Upper lobe of left lung (tissue), 6 donors: Measurements from ENCODE around the gene LMTK3. TPM values are rescaled to one million over a fixed set of nuclear protein-coding genes. Genes with fewer than 3 reads are reported as not detected.

Source experiments
- ATAC-seq, 2 donors: fragments of 200-7000 bp; cut with Tn5 transposase; one replicate each; pipeline ENCODE4 v1.9.1; 2022; ENCODE audit warnings: mild to moderate bottlenecking in 2 of 2, moderate library complexity in 2 of 2; ENCODE audit not compliant: low FRiP score in 2 of 2
- DNase-seq, 2 donors: peaks; one replicate each; pipeline ENCODE4 v3.0.0-alpha.2; 2019 to 2020
- H3K27ac ChIP-seq, 4 donors: fragments of 200-600 bp; sonication (generic); one replicate each; pipeline ENCODE4 v1.5.1; 2016 to 2019
- H3K27me3 ChIP-seq, 4 donors: fragments of 200-600 bp; sonication (generic); one replicate each; pipeline ENCODE4 v1.5.1; 2017 to 2019
- H3K36me3 ChIP-seq, 4 donors: fragments of 200-600 bp; sonication (generic); one replicate each; pipeline ENCODE4 v1.5.1; 2016 to 2019
- H3K4me1 ChIP-seq, 4 donors: fragments of 200-600 bp; sonication (generic); one replicate each; pipeline ENCODE4 v1.5.1; 2018 to 2019
- H3K4me3 ChIP-seq, 4 donors: fragments of 200-600 bp; sonication (generic); one replicate each; pipeline ENCODE4 v1.5.1; 2017 to 2019; ENCODE audit warnings: mild to moderate bottlenecking in 2 of 4, moderate library complexity in 1 of 4
- H3K9me3 ChIP-seq, 4 donors: fragments of 200-600 bp; sonication (generic); one replicate each; pipeline ENCODE4 v1.5.1; 2018 to 2019
- EP300 ChIP-seq, 4 donors: sonication (generic); formaldehyde crosslinking; IDR thresholded peaks; one replicate each; pipeline ENCODE4 v1.5.1; 2017; ENCODE audit warnings: antibody characterized with exemption in 4 of 4, control low read depth in 2 of 4
- POLR2A ChIP-seq, 4 donors: fragments of 450-650 bp; IDR thresholded peaks; one replicate each; pipeline ENCODE4 v1.5.1; 2016 to 2017; ENCODE audit warnings: antibody characterized with exemption in 4 of 4, mild to moderate bottlenecking in 2 of 4
- POLR2AphosphoS5 ChIP-seq, 2 donors: sonication (generic); formaldehyde crosslinking; IDR thresholded peaks; one replicate each; pipeline ENCODE4 v1.5.1; 2017; ENCODE audit warnings: antibody characterized with exemption in 2 of 2
- WGBS, 2 donors: methylation state at CpG; one replicate each; pipeline ENCODE4 v1.1.5; 2017 to 2018; 5-methylcytosine and 5-hydroxymethylcytosine counted together
- total RNA-seq, 6 donors: library from RNA; depleted of rRNA in 4 of 6; stranded (reverse); fragments of >200 nt in 4 of 6; gene quantifications; one replicate each; pipeline versions ENCODE4 v1.1.0 to v1.2.1, GENCODE V29; 2016 to 2021
- TF ChIP-seq, protein P1 (sequence below), 6 experiments: fragments of 450-650 bp in 4 of 6; fragments of 200-600 bp in 2 of 6; sonication (generic) in 2 of 6; IDR thresholded peaks; one replicate each; pipeline ENCODE4 v1.5.1; 2016 to 2019; ENCODE audit warnings: antibody characterized with exemption in 6 of 6
- donor health status: DM: no; HTN: no; CAD: no; lungs with moderate emphysema.
- donor health status: DM: no; HTN: yes; CAD: no; lungs with severe emphysema.

Gene LMTK3
- total RNA-seq, 6 donors from 2014 or later, result 4.9 to 45.1 (median 13.1) TPM

DNA sequence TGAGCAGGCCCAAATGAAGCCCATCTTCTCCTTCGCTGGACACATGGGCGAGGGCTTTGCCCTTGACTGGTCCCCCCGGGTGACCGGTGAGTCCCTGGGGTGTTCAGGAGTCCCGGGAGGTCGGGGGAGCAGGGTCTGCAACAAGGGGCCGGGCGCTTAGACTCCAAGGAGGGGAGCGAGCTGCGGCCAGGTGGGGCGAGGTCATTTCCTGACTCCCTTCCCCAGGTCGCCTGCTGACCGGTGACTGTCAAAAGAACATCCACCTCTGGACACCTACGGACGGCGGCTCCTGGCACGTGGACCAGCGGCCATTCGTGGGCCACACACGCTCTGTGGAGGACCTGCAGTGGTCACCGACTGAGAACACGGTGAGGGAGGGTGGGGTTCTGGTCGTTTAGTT, 61.2 kb downstream of the LMTK3 start:
- DNase-seq, result peak in 1 of 2 donors; percentile 76
- Histone ChIP-seq H3K36me3 (peaks cover 12 to 84% (median 69%) of the 10 kb centered on the region in 4 donors), H3K4me3 (no peak overlapping the region), H3K27ac (no peak overlapping the region), H3K27me3 (no peaks in the 10 kb centered on the region), H3K9me3 (no peaks in the 10 kb centered on the region), H3K4me1 (peaks cover 5 to 7% (median 6%) of the 10 kb centered on the region in 4 donors)
- WGBS, 2 donors, result 80 to 98% methylated on average over 1 to 22 of the region's 23 CpGs
- TF ChIP-seq, protein P1, sequence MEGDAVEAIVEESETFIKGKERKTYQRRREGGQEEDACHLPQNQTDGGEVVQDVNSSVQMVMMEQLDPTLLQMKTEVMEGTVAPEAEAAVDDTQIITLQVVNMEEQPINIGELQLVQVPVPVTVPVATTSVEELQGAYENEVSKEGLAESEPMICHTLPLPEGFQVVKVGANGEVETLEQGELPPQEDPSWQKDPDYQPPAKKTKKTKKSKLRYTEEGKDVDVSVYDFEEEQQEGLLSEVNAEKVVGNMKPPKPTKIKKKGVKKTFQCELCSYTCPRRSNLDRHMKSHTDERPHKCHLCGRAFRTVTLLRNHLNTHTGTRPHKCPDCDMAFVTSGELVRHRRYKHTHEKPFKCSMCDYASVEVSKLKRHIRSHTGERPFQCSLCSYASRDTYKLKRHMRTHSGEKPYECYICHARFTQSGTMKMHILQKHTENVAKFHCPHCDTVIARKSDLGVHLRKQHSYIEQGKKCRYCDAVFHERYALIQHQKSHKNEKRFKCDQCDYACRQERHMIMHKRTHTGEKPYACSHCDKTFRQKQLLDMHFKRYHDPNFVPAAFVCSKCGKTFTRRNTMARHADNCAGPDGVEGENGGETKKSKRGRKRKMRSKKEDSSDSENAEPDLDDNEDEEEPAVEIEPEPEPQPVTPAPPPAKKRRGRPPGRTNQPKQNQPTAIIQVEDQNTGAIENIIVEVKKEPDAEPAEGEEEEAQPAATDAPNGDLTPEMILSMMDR (IDR thresholded peaks at IDR 0.05), result no peak
- TF ChIP-seq POLR2A (IDR thresholded peaks at IDR 0.05) (no peak), EP300 (IDR thresholded peaks at IDR 0.05) (no peak), POLR2AphosphoS5 (IDR thresholded peaks at IDR 0.05) (no peak)
- ATAC-seq, result no peak

DNA sequence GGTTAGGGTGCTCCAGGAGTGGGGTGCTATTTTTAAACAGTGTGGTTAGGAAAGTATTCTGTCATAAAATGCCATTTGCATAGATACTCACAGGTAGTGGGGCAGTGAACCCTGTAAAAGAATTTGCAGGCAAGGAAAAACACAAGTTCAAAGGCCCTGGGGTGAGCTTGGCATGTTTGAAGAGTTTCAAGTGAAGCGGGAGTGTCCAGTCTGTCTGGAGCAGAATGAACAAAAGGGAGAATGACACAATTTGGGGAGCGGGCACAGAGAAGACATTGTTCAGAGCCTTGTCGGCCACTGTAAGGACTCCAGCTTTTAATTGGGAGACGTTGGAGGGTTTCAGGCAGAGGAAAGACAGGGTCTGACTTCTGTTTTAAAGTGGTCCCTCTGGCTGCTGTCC, 63.1 kb downstream of the LMTK3 start:
- Histone ChIP-seq H3K27me3 (peaks cover 0 to 10% (median 6%) of the 10 kb centered on the region in 4 donors), H3K4me3 (no peak overlapping the region), H3K27ac (no peak overlapping the region), H3K9me3 (no peaks in the 10 kb centered on the region), H3K4me1 (peaks cover 21 to 25% (median 23%) of the 10 kb centered on the region in 4 donors), H3K36me3 (peaks cover 12 to 66% (median 57%) of the 10 kb centered on the region in 4 donors)
- 95 to 97% methylated on average over 4 of the region's 4 CpGs for WGBS, 2 donors
- ATAC-seq, result no peak
- TF ChIP-seq, protein P1 (IDR thresholded peaks at IDR 0.05), result no peak
- TF ChIP-seq EP300 (IDR thresholded peaks at IDR 0.05) (no peak), POLR2AphosphoS5 (IDR thresholded peaks at IDR 0.05) (no peak), POLR2A (IDR thresholded peaks at IDR 0.05) (no peak)
- DNase-seq, result no peak

DNA sequence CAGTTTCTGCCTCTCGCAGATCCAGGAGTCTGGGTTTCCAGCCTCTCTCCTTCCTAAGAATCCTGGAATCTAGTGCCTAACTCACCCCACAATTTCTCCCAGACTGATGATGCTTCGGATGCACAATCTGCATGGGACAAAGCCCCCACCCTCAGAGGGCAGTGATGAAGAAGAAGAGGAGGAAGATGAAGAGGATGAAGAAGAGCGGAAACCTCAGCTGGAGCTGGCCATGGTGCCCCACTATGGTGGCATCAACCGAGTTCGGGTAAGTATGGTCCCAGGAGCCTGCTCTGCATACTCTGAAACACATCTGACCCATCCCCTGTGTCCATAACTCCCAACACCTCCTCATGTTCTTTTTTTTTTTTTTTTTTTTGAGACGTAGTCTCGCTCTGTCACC, 65.1 kb downstream of the LMTK3 start:
- Histone ChIP-seq H3K27ac (peak overlapping the region in 3 of 4 donors; percentile 87 to 92 (median 89)), H3K36me3 (peaks cover 5 to 46% (median 40%) of the 10 kb centered on the region in 4 donors), H3K27me3 (peaks cover 0 to 23% (median 9%) of the 10 kb centered on the region in 4 donors), H3K9me3 (no peaks in the 10 kb centered on the region), H3K4me1 (peaks cover 21 to 35% (median 25%) of the 10 kb centered on the region in 4 donors), H3K4me3 (peak overlapping the region; percentile 77 to 97 (median 90))
- WGBS, 2 donors, result 77 to 86% methylated on average over 7 of the region's 7 CpGs
- no peak for DNase-seq
- TF ChIP-seq EP300 (IDR thresholded peaks at IDR 0.05), result no peak
- TF ChIP-seq POLR2AphosphoS5 (IDR thresholded peaks at IDR 0.05), result no peak
- no peak for TF ChIP-seq POLR2A (IDR thresholded peaks at IDR 0.05)
- TF ChIP-seq, protein P1 (IDR thresholded peaks at IDR 0.05), result no peak
- no peak for ATAC-seq

DNA sequence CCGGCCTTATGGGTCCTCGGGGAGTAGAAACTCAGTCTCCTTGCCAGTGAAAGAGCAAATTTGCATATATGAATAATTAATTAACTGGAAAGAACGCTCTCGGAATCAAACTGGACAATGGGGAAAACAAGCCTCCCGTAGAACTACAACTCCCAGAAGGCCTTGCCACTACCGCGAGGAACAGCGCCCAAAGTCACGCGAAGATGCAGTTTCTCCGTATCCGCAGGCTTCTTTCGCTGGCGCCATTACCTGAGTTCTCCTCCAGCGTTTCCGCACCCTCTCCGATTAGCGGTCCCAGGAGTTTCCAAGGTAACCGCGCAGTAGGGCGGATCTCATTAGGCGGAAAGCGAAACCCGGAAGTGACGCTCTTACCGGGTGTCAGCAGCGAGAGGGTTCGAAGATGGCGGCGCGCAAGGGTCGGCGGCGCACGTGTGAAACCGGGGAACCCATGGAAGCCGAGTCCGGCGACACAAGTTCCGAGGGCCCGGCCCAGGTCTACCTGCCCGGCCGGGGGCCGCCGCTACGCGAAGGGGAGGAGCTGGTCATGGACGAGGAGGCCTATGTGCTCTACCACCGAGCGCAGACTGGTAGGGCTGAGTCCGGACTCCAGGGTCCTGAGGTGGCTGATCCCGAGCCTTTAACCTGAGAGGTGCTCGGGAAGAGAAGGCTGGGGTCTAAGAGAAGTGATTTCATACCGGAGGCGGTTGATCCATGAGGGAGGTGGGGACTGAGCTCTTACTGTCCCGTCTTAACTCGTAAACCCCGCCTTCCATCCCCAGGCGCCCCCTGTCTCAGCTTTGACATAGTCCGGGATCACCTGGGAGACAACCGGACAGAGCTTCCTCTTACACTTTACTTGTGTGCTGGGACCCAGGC, 65.8 kb downstream of the LMTK3 start, which contains the start of gene GRWD1:
TSS of gene GRWD1 (plus strand) at position 378 of the 876 bp plus-strand sequence. CDS start at position 401, 23 bp downstream.
- Histone ChIP-seq H3K27me3 (peaks cover 0 to 23% (median 9%) of the 10 kb centered on the region in 4 donors), H3K27ac (peak within 1 kb of the TSS; percentile 87 to 92 (median 88)), H3K4me1 (peaks cover 21 to 35% (median 25%) of the 10 kb centered on the region in 4 donors), H3K4me3 (peak within 1 kb of the TSS; percentile 77 to 97 (median 90)), H3K9me3 (no peaks in the 10 kb centered on the region), H3K36me3 (peaks cover 3 to 39% (median 32%) of the 10 kb centered on the region in 4 donors)
- TF ChIP-seq POLR2A (IDR thresholded peaks at IDR 0.05), result peak in 1 of 4 donors; percentile 66
- peak; percentile 72 to 80 for TF ChIP-seq POLR2AphosphoS5 (IDR thresholded peaks at IDR 0.05)
- TF ChIP-seq, protein P1 (IDR thresholded peaks at IDR 0.05), result peak in 2 of 6 experiments; percentile 10 to 28
- TF ChIP-seq EP300 (IDR thresholded peaks at IDR 0.05), result no peak
- peak; percentile 92 to 93 for ATAC-seq
- DNase-seq, result peak; percentile 93 to 94
- WGBS, 2 donors, result 0 to 1% methylated on average over 28 to 61 of the region's 61 CpGs
